GM12878 (cell line): ENCODE results near the gene ELL2.

ENCODE experiments used
- BMI1 ChIP-seq: fragments of 450-650 bp; IDR thresholded peaks from 2 replicates; pipeline ENCODE4 v1.6.1; 2016; ENCODE audit warnings: mild to moderate bottlenecking, moderate library complexity, borderline replicate concordance
- CHD1 ChIP-seq: IDR thresholded peaks from 2 replicates; pipeline ENCODE4 v1.6.1; 2012; ENCODE audit warnings: low read depth, low read length, improper control_type of control experiment
- CHD2 ChIP-seq: IDR thresholded peaks from 2 replicates; pipeline ENCODE4 v1.6.1; 2011; ENCODE audit warnings: low read depth, low read length, improper control_type of control experiment, borderline replicate concordance
- CHD4 ChIP-seq: fragments of 200-600 bp; sonication (generic); IDR thresholded peaks from 2 replicates; pipeline ENCODE4 v1.6.1; 2016; ENCODE audit warnings: mild to moderate bottlenecking
- CTCF ChIP-seq, 3 experiments: IDR thresholded peaks in 2 of 3; conservative IDR thresholded peaks in 1 of 3; 2 replicates each; pipeline ENCODE4 v1.5.1; 2011; ENCODE audit warnings: low read depth in 3 of 3, low read length in 3 of 3, mild to moderate bottlenecking in 3 of 3, control low read depth in 2 of 3, moderate library complexity in 2 of 3, inconsistent platforms in 1 of 3, mixed read lengths in 1 of 3; ENCODE audit not compliant: control insufficient read depth in 2 of 3, insufficient read depth in 1 of 3; ENCODE audit errors: extremely low read depth in 1 of 3
- EP300 ChIP-seq, 2 experiments: fragments of 150-350 bp in 1 of 2; IDR thresholded peaks; 2 replicates each; pipeline ENCODE4 v1.6.1; 2011 to 2012; ENCODE audit warnings: low read depth in 2 of 2, low read length in 2 of 2, borderline replicate concordance in 1 of 2, improper control_type of control experiment in 1 of 2, inconsistent platforms in 1 of 2; ENCODE audit not compliant: control insufficient read depth in 1 of 2
- EZH2 ChIP-seq: IDR thresholded peaks from 2 replicates; pipeline ENCODE4 v1.6.1; 2012; ENCODE audit warnings: low read depth, mild to moderate bottlenecking, control low read depth, inconsistent platforms, low read length, borderline replicate concordance; ENCODE audit not compliant: control insufficient read depth
- MYC ChIP-seq: IDR thresholded peaks from 2 replicates; pipeline ENCODE4 v1.6.1; 2011; ENCODE audit warnings: mild to moderate bottlenecking, low read length, moderate library complexity, inconsistent platforms; ENCODE audit not compliant: insufficient read depth, insufficient replicate concordance, insufficient read length, severe bottlenecking
- NFYB ChIP-seq: IDR thresholded peaks from 2 replicates; pipeline ENCODE4 v1.6.1; 2011; ENCODE audit warnings: low read depth, mild to moderate bottlenecking, low read length, improper control_type of control experiment, moderate library complexity; ENCODE audit not compliant: insufficient read depth
- POLR2A ChIP-seq: IDR thresholded peaks from 2 replicates; pipeline ENCODE4 v1.6.1; 2011; ENCODE audit warnings: low read depth, mild to moderate bottlenecking, low read length
- SP1 ChIP-seq: IDR thresholded peaks from one replicate; pipeline ENCODE4 v1.6.1; 2011; ENCODE audit warnings: low read depth, low read length
- USF1 ChIP-seq: IDR thresholded peaks from 2 replicates; pipeline ENCODE4 v1.6.1; 2011; ENCODE audit warnings: borderline replicate concordance, low read depth, mild to moderate bottlenecking, moderate library complexity, mixed read lengths, low read length; ENCODE audit not compliant: insufficient read depth; ENCODE audit errors: extremely low read length
- ZBTB33 ChIP-seq: fragments of 450-650 bp; IDR thresholded peaks from 2 replicates; pipeline ENCODE4 v1.6.1; 2017; ENCODE audit warnings: mild to moderate bottlenecking
- ZNF687 ChIP-seq: fragments of 450-650 bp; IDR thresholded peaks from 2 replicates; pipeline ENCODE4 v1.6.1; 2017; ENCODE audit warnings: mild to moderate bottlenecking, moderate library complexity

- TF ChIP-seq ZNF687: no peak
- TF ChIP-seq MYC: no peak
- TF ChIP-seq CHD2: no peak
- TF ChIP-seq NFYB: no peak
- TF ChIP-seq EP300 (IDR thresholded peaks at IDR 0.05; ENCODE audit: borderline replicate concordance in 1 of 2, control insufficient read depth in 1 of 2, low read depth in 2 of 2, low read length in 2 of 2): no peak
- no peak for TF ChIP-seq CTCF (IDR thresholded peaks at IDR 0.05 in 2 of 3, conservative IDR thresholded peaks at IDR 0.05 in 1 of 3; ENCODE audit: control insufficient read depth in 2 of 3, extremely low read depth in 1 of 3, insufficient read depth in 1 of 3, low read depth in 3 of 3, low read length in 3 of 3)
- TF ChIP-seq ZBTB33: no peak
- TF ChIP-seq USF1: no peak
- no peak for TF ChIP-seq POLR2A
- TF ChIP-seq EZH2: no peak
- no peak for TF ChIP-seq BMI1
- no peak for TF ChIP-seq CHD1
- TF ChIP-seq CHD4: no peak
- no peak for TF ChIP-seq SP1
Observed at GRCh38 chr5:95850391-95850894, 111.2 kb downstream of the ELL2 start.
